Right lobe of liver (tissue), 4 donors: ENCODE results near the gene NANS.

Experiments
- POLR2A ChIP-seq: fragments of 450-650 bp; IDR thresholded peaks from one replicate; pipeline ENCODE4 v1.6.1; 2017; ENCODE audit warnings: antibody characterized with exemption, mild to moderate bottlenecking
- TF ChIP-seq, protein P1 (sequence below), 4 donors: fragments of 200-600 bp in 3 of 4; fragments of 450-650 bp in 1 of 4; IDR thresholded peaks; one replicate each; pipeline versions ENCODE4 v1.5.1 to v1.8.0; 2016 to 2022; ENCODE audit warnings: antibody characterized with exemption in 4 of 4, mild to moderate bottlenecking in 2 of 4
- donor health status: DM: no; HTN: no; CAD: no.
- donor health status: DM: no; HTN: no; CAD: no.
- donor health status: DM: no; HTN: yes; CAD: no.

DNA sequence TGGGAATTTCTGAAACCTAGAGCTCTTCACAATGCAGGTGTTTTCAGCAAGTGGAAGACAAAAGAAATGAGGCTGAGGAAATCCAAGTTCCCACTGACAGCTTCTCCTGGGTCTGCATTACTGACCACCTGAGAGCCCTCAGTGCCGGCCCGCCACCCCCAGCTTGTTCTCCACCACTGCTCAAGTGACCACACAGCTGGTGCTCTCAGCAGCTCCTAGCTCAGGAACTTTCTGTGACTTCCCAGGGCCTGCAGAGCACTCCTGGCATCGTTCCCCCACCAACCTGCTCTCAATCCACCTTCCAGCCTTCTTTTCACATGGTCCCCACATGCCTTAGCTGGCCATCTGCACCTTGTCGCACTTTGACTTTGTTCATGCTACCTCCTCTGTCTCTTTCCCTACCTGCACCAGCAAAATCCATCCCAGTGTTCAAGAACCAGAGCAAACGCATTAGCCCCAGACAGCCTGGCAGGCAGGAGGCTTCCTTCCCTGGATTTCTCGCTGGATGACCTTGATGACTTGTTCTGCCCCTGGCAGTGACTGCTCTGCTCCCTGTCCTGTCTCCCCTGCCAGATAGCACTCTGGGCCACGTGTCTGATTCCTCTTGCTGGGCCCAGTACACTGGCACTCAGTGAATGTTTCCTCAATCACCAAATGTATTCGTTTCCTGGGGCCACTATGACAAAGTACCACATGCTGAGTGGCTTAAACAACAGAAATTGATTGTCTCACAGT lies 35.1 kb upstream of the NANS start:
- TF ChIP-seq, protein P1, sequence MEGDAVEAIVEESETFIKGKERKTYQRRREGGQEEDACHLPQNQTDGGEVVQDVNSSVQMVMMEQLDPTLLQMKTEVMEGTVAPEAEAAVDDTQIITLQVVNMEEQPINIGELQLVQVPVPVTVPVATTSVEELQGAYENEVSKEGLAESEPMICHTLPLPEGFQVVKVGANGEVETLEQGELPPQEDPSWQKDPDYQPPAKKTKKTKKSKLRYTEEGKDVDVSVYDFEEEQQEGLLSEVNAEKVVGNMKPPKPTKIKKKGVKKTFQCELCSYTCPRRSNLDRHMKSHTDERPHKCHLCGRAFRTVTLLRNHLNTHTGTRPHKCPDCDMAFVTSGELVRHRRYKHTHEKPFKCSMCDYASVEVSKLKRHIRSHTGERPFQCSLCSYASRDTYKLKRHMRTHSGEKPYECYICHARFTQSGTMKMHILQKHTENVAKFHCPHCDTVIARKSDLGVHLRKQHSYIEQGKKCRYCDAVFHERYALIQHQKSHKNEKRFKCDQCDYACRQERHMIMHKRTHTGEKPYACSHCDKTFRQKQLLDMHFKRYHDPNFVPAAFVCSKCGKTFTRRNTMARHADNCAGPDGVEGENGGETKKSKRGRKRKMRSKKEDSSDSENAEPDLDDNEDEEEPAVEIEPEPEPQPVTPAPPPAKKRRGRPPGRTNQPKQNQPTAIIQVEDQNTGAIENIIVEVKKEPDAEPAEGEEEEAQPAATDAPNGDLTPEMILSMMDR (IDR thresholded peaks at IDR 0.05): no peak
- no peak for TF ChIP-seq POLR2A
